Stimulated activated effector memory CD8-positive, alpha-beta T cell treated with anti-CD3 and anti-CD28 coated beads, Interleukin-12 subunit alpha, Interleukin-12 subunit beta, amount 100 ng/mL, for 72 hours (primary cell): ENCODE measurements around the gene PEPD.

ENCODE experiments used
- ATAC-seq: fragments of 150-1000 bp; cut with Tn5 transposase; 2 replicates; pipeline ENCODE4 v1.10.0; 2021
- DNase-seq, 2 donors: peaks; one replicate each; pipeline ENCODE4 v3.0.0; 2021 to 2022; ENCODE audit warnings: low spot score in 2 of 2
- H3K27ac Mint-ChIP-seq: one replicate; pipeline ENCODE4 v1.8.0; 2022; ENCODE audit warnings: mild to moderate bottlenecking, mixed read lengths
- H3K36me3 Mint-ChIP-seq: one replicate; pipeline ENCODE4 v1.8.0; 2022; ENCODE audit warnings: mild to moderate bottlenecking, mixed read lengths
- H3K4me1 Mint-ChIP-seq: one replicate; pipeline ENCODE4 v1.8.0; 2022; ENCODE audit warnings: mixed read lengths
- H3K4me3 Mint-ChIP-seq: one replicate; pipeline ENCODE4 v1.8.0; 2022; ENCODE audit warnings: mild to moderate bottlenecking, mixed read lengths
- H3K9me3 Mint-ChIP-seq: one replicate; pipeline ENCODE4 v1.8.0; 2022; ENCODE audit warnings: mixed read lengths

PEPD gene

DNA sequence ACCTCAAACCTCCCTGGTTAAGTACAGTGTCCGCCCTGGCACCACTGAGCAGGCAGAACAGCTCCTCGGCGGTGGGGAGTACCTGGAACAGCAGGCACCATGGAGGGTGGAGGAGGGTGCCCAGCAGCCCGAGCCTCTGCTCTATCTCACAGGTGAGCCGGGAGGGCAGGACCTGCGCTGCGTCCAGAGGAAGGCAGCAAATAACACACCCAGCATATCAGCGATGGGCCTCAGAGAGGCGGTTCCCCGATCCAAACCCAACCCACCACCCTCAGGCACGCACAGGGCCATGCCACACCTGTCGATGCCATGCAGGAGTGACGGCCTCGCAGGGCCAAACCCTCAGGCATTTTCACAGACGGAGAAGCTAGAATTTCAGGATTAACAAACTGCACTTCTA, 11.8 kb downstream of the PEPD start:
- Mint-ChIP-seq H3K9me3 (no peaks in the 10 kb centered on the region), H3K4me1 (peaks cover 45% of the 10 kb centered on the region), H3K4me3 (no peak overlapping the region), H3K27ac (no peak overlapping the region), H3K36me3 (no peaks in the 10 kb centered on the region)
- no peak for DNase-seq
- no peak for ATAC-seq

GRCh38 chr19:33508941-33509614, 12.5 kb downstream of the PEPD start:
- ATAC-seq (no peak), DNase-seq (no peak)
- no peak overlapping the region for H3K4me3 Mint-ChIP-seq
- H3K9me3 Mint-ChIP-seq = no peaks in the 10 kb centered on the region
- H3K4me1 Mint-ChIP-seq = peaks cover 38% of the 10 kb centered on the region
- no peaks in the 10 kb centered on the region for H3K36me3 Mint-ChIP-seq
- no peak overlapping the region for H3K27ac Mint-ChIP-seq

DNA sequence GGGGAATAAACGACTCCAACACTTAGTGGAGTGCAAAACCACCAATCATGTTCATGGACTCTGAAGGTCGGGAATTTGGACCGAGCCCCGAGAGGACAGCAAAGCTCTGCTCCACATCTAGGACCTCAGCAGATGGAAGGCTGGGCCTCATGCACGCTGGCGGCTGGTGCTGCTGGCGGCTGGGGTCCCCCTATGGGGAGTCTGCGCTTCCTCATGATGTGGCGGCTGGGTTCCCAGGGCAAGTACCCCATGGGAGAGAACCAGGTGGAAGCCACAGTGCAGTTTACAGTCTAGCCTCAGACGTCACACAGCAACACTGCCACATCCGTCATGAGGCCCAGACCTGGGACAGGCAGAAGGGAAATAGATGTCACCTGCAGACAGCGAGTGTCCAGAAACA, 13.2 kb downstream of the PEPD start:
- no peak for DNase-seq
- ATAC-seq = no peak
- Mint-ChIP-seq H3K9me3 (no peaks in the 10 kb centered on the region), H3K27ac (no peak overlapping the region), H3K4me1 (peaks cover 32% of the 10 kb centered on the region), H3K4me3 (no peak overlapping the region), H3K36me3 (no peaks in the 10 kb centered on the region)

GRCh38 chr19:33508009-33508408, 13.6 kb downstream of the PEPD start:
- ATAC-seq (no peak), DNase-seq (no peak)
- Mint-ChIP-seq H3K27ac (no peak overlapping the region), H3K4me1 (peaks cover 28% of the 10 kb centered on the region), H3K9me3 (no peaks in the 10 kb centered on the region), H3K36me3 (no peaks in the 10 kb centered on the region), H3K4me3 (no peak overlapping the region)

DNA sequence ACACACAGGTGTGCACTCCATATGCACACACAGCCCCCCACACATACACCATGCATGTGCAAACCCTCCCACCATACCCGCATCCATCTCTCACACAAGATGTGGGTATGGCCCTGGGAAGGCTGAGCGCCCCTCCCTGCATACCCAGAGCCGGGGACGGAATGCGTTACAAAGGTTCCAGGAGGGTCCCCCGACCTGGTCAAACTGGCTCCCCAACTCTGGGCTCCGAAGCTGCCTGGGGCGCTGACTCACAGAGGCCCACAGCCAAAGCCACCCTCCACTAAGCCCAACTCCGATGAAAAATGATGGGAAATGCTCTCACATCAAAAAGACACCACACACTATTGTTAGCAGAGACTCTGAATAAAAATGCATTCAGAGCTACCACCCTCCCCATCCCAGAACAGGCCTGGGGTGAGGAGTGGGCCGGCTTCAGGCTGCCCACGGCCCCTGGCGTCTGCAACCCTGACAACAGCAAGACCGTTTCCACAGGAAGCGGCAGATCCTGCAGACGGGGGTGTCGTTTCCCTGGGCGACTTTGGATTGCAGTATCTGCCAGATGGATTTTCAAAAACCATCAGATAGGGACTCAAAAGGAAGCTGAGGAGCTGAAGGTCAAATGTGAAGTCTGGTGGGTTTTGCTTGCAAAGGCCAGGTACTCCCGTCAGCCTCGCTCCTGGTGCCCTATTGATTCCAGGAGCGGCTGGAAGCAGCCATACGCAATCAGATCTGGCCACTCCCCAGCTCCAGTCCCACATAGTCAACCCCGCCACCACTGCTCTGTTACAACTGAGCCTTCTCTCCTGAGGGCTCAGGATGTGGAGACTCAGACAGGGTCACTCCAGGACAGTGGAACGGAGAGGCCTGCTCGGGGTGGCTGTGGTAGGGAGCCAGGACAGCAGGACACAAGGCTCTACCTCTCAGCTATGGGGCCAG, 14.3 kb downstream of the PEPD start:
- no peaks in the 10 kb centered on the region for H3K9me3 Mint-ChIP-seq
- DNase-seq = no peak
- ATAC-seq = no peak
- no peak overlapping the region for H3K27ac Mint-ChIP-seq
- peaks cover 26% of the 10 kb centered on the region for H3K4me1 Mint-ChIP-seq
- H3K36me3 Mint-ChIP-seq = no peaks in the 10 kb centered on the region
- no peak overlapping the region for H3K4me3 Mint-ChIP-seq

DNA sequence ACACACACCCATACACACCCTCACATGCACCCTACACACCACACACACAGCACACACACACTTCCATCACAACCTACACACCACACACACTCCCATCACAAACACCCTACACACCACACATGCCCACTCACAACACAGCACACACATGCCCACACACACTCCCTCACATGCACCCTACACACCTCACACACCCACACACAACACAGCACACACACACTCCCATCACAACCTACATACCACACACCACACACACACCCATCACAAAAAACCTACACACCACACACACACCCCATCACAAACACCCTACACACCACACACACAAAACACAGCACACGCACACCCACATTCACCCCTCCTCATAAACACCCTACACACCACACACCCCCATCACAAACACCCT, 15.1 kb downstream of the PEPD start:
- H3K9me3 Mint-ChIP-seq = no peaks in the 10 kb centered on the region
- no peak overlapping the region for H3K27ac Mint-ChIP-seq
- DNase-seq (no peak), ATAC-seq (no peak)
- H3K36me3 Mint-ChIP-seq = no peaks in the 10 kb centered on the region
- H3K4me3 Mint-ChIP-seq = no peak overlapping the region
- peaks cover 26% of the 10 kb centered on the region for H3K4me1 Mint-ChIP-seq

DNA sequence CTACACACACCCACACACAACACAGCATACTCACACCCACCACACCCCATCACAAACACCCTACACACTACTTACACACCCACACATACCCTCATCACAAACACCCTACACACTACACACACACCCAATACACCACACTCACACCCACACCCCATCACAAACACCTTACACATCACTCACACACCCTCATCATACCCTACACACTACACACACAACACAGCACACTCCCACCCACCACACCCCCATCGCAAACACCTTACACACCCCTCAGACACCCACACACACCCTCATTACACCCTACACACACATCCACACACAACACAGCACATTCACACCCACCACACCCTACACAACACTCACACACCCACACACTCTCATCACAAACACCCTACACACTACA, 15.8 kb downstream of the PEPD start:
- no peaks in the 10 kb centered on the region for H3K9me3 Mint-ChIP-seq
- H3K27ac Mint-ChIP-seq = no peak overlapping the region

GRCh38 chr19:33505148-33505547, 16.4 kb downstream of the PEPD start:
- H3K27ac Mint-ChIP-seq = no peak overlapping the region
- DNase-seq (no peak), ATAC-seq (no peak)
- peaks cover 26% of the 10 kb centered on the region for H3K4me1 Mint-ChIP-seq
- no peaks in the 10 kb centered on the region for H3K9me3 Mint-ChIP-seq
- H3K4me3 Mint-ChIP-seq = no peak overlapping the region
- no peaks in the 10 kb centered on the region for H3K36me3 Mint-ChIP-seq

More for the DNA sequence above, 15.8 kb downstream of the PEPD start:
- Mint-ChIP-seq H3K36me3 (no peaks in the 10 kb centered on the region), H3K4me3 (no peak overlapping the region), H3K4me1 (peaks cover 26% of the 10 kb centered on the region)
- no peak for DNase-seq
- ATAC-seq = no peak

DNA sequence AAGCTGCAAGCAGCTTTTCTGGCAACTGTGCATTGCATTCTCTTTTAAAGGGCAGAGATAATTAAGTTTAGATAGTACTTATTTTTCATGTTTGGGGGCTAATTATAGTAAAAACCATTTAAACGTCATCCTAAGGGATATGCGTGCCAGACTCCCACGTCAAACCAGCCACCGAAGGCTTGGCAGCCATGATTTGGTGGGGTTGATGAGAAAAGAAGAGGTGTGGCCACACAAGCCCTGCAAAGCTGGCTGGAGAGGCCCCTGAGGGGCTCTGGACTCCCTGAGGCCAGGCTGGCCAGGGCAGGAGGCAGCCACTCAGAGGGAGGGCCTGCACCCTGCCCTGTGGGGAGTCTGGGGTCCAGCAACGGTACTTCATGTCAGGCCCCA, 17.5 kb downstream of the PEPD start:
- no peak overlapping the region for H3K4me3 Mint-ChIP-seq
- H3K27ac Mint-ChIP-seq = no peak overlapping the region
- H3K36me3 Mint-ChIP-seq = no peaks in the 10 kb centered on the region
- no peaks in the 10 kb centered on the region for H3K9me3 Mint-ChIP-seq
- ATAC-seq (no peak), DNase-seq (no peak)
- H3K4me1 Mint-ChIP-seq = peaks cover 26% of the 10 kb centered on the region

- H3K27ac Mint-ChIP-seq = no peak overlapping the region
- no peak overlapping the region for H3K4me3 Mint-ChIP-seq
Measured at GRCh38 chr19:33503433-33504057, 18.0 kb downstream of the PEPD start.

GRCh38 chr19:33503030-33503429, 18.6 kb downstream of the PEPD start:
- Mint-ChIP-seq H3K9me3 (no peaks in the 10 kb centered on the region), H3K4me3 (no peak overlapping the region), H3K27ac (no peak overlapping the region), H3K4me1 (peaks cover 19% of the 10 kb centered on the region), H3K36me3 (no peaks in the 10 kb centered on the region)
- ATAC-seq (no peak), DNase-seq (no peak)

More at GRCh38 chr19:33503433-33504057, 18.0 kb downstream of the PEPD start:
- Mint-ChIP-seq H3K9me3 (no peaks in the 10 kb centered on the region), H3K36me3 (no peaks in the 10 kb centered on the region), H3K4me1 (peaks cover 21% of the 10 kb centered on the region)
- ATAC-seq (no peak), DNase-seq (no peak)

GRCh38 chr19:33502521-33502920, 19.1 kb downstream of the PEPD start:
- H3K9me3 Mint-ChIP-seq = no peaks in the 10 kb centered on the region
- H3K36me3 Mint-ChIP-seq = no peaks in the 10 kb centered on the region
- DNase-seq = no peak
- no peak overlapping the region for H3K27ac Mint-ChIP-seq
- no peak overlapping the region for H3K4me3 Mint-ChIP-seq
- no peak for ATAC-seq
- H3K4me1 Mint-ChIP-seq = peaks cover 19% of the 10 kb centered on the region

GRCh38 chr19:33501693-33502356, 19.8 kb downstream of the PEPD start:
- ATAC-seq = no peak
- no peak overlapping the region for H3K27ac Mint-ChIP-seq
- DNase-seq = no peak
- no peaks in the 10 kb centered on the region for H3K36me3 Mint-ChIP-seq
- H3K4me1 Mint-ChIP-seq = peaks cover 16% of the 10 kb centered on the region
- no peak overlapping the region for H3K4me3 Mint-ChIP-seq
- H3K9me3 Mint-ChIP-seq = no peaks in the 10 kb centered on the region

DNA sequence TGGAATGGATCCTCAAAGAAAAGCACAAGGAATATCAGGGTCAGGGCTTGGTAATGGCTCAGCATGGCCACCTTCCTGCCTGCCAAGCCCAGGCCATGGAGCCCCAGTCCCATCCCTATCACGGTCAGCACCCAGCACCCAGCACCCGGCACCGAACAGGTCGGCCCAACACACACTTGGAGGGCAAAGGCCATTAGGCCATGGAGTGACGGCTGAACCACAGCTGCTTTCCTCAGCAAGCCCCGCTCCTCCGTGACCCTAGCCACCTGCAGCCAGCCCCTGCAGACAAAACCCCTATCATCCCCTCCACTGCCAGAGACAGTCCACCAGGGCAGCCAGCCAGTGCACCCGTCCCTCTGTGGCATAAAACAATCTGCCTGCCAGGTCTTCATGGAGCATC, 20.6 kb downstream of the PEPD start:
- Mint-ChIP-seq H3K27ac (no peak overlapping the region), H3K4me3 (no peak overlapping the region), H3K36me3 (no peaks in the 10 kb centered on the region), H3K4me1 (peaks cover 7% of the 10 kb centered on the region), H3K9me3 (no peaks in the 10 kb centered on the region)
- DNase-seq (no peak), ATAC-seq (no peak)

- Mint-ChIP-seq H3K36me3 (no peaks in the 10 kb centered on the region), H3K4me3 (no peak overlapping the region), H3K4me1 (peaks cover 3% of the 10 kb centered on the region), H3K27ac (no peak overlapping the region), H3K9me3 (no peaks in the 10 kb centered on the region)
- no peak for ATAC-seq
- DNase-seq = no peak
Measured at GRCh38 chr19:33500586-33500985, 21.0 kb downstream of the PEPD start.
